HCT116 (cell line): ENCODE data around the gene KIF26A. TPM values are rescaled to one million over a fixed set of nuclear protein-coding genes. Genes with fewer than 3 reads are reported as not detected.

Source experiments
- ATAC-seq: fragments of 200-7000 bp; cut with Tn5 transposase; 2 replicates; pipeline ENCODE4 v1.9.1; 2020; ENCODE audit warnings: mild to moderate bottlenecking, moderate library complexity
- BruUV-seq: library from RNA; stranded (reverse); fragments of 400-500 nt; replicated peaks from 2 replicates; lab custom pipeline; 2021; lab: Mats Ljungman, UMichigan
- CTCF ChIA-PET: fragments of 300-600 bp; sonication (Branson Sonifier 250); formaldehyde crosslinking; loops from one replicate; lab custom pipeline; 2021; ENCODE audit warnings: antibody characterized with exemption; lab: Charles Lee
- POLR2A ChIA-PET: fragments of 300-600, 350-600 bp; sonication (Branson Sonifier 250); formaldehyde crosslinking; loops from one replicate; lab custom pipeline; 2021; ENCODE audit warnings: antibody characterized with exemption; lab: Charles Lee
- RAD21 ChIA-PET, 2 experiments: fragments of 300-600 bp; sonication (Branson Sonifier 250); formaldehyde crosslinking; loops; one replicate each; lab custom pipeline; 2023; ENCODE audit warnings: low total read pairs in 2 of 2; ENCODE audit not compliant: uncharacterized antibody in 2 of 2, unreplicated experiment in 2 of 2, low non-redundant PET in 1 of 2; lab: Charles Lee
- DNase-seq: peaks from one replicate; pipeline ENCODE4 v3.0.0-alpha.2; 2010; ENCODE audit warnings: low read depth, low spot score
- H2AFZ ChIP-seq: fragments of 200-600 bp; shearing (Covaris generic), sonication (generic); 2 replicates; pipeline ENCODE4 v1.6.1; 2017; ENCODE audit warnings: low read depth, mixed run types, mixed read lengths, antibody characterized with exemption, low read length; ENCODE audit not compliant: poor library complexity, severe bottlenecking
- H3K27ac ChIP-seq: 2 replicates; pipeline ENCODE4 v1.5.1; 2012; ENCODE audit warnings: low read depth, low read length
- H3K27me3 ChIP-seq: fragments of 200-600 bp; sonication (generic); 2 replicates; pipeline ENCODE4 v1.6.1; 2016; ENCODE audit warnings: mixed run types, low read length, mixed read lengths; ENCODE audit not compliant: insufficient read depth
- H3K36me3 ChIP-seq, 2 experiments: fragments of 200-500 bp in 1 of 2; fragments of 200-600 bp in 1 of 2; sonication (Bioruptor generic) in 1 of 2; sonication (generic) in 1 of 2; 2 replicates each; pipeline versions ENCODE4 v1.5.1 to v1.6.1; 2014 to 2016; ENCODE audit warnings: low read length in 2 of 2, inconsistent platforms in 1 of 2, mixed read lengths in 1 of 2, mixed run types in 1 of 2; ENCODE audit not compliant: insufficient read depth in 2 of 2, control insufficient read depth in 1 of 2
- H3K4me1 ChIP-seq, 2 experiments: fragments of 200-600 bp in 1 of 2; sonication (generic) in 1 of 2; 2 replicates each; pipeline versions ENCODE4 v1.5.1 to v1.6.1; 2012 to 2017; ENCODE audit warnings: low read length in 2 of 2, inconsistent platforms in 1 of 2, mild to moderate bottlenecking in 1 of 2, mixed read lengths in 1 of 2, mixed run types in 1 of 2, moderate library complexity in 1 of 2; ENCODE audit not compliant: insufficient read depth in 2 of 2, control insufficient read depth in 1 of 2
- H3K4me2 ChIP-seq: fragments of 200-600 bp; sonication (generic); 2 replicates; pipeline ENCODE4 v1.6.1; 2017; ENCODE audit warnings: mixed run types, low read length, mixed read lengths
- H3K4me3 ChIP-seq, 2 experiments: fragments of 200-600 bp in 1 of 2; sonication (generic) in 1 of 2; replicated peaks in 1 of 2; 2 replicates each; pipeline ENCODE4 v1.5.1; 2011 to 2016; ENCODE audit warnings: low read length in 2 of 2, control low read depth in 1 of 2, low read depth in 1 of 2, mild to moderate bottlenecking in 1 of 2, mixed read lengths in 1 of 2, mixed run types in 1 of 2
- H3K79me2 ChIP-seq: fragments of 200-600 bp; sonication (generic); 2 replicates; pipeline ENCODE4 v1.6.1; 2017; ENCODE audit warnings: mild to moderate bottlenecking, mixed run types, low read length, moderate library complexity, mixed read lengths; ENCODE audit not compliant: insufficient read depth
- H3K9ac ChIP-seq: fragments of 200-600 bp; sonication (generic); 2 replicates; pipeline ENCODE4 v1.6.1; 2016; ENCODE audit warnings: low read length, mixed read lengths
- H3K9me2 ChIP-seq: fragments of 200-600 bp; sonication (generic), shearing (Covaris generic); 2 replicates; pipeline ENCODE4 v1.6.1; 2017; ENCODE audit warnings: mixed run types, mild to moderate bottlenecking, moderate library complexity; ENCODE audit not compliant: insufficient read depth
- H3K9me3 ChIP-seq, 2 experiments: fragments of 200-500 bp in 1 of 2; fragments of 200-600 bp in 1 of 2; sonication (Bioruptor generic) in 1 of 2; sonication (generic) in 1 of 2; 2 replicates each; pipeline ENCODE4 v1.6.1; 2014 to 2017; ENCODE audit warnings: low read length in 2 of 2, mixed read lengths in 2 of 2, inconsistent platforms in 1 of 2, low read depth in 1 of 2, mild to moderate bottlenecking in 1 of 2, mixed run types in 1 of 2, moderate library complexity in 1 of 2; ENCODE audit not compliant: control insufficient read depth in 1 of 2, insufficient read depth in 1 of 2
- H4K20me1 ChIP-seq: fragments of 200-600 bp; sonication (generic), shearing (Covaris generic); 2 replicates; pipeline ENCODE4 v1.6.1; 2017; ENCODE audit warnings: mixed run types, mild to moderate bottlenecking, moderate library complexity; ENCODE audit not compliant: insufficient read depth
- ATF3 ChIP-seq: IDR thresholded peaks from 2 replicates; pipeline ENCODE4 v1.6.1; 2012
- CBX3 ChIP-seq: IDR thresholded peaks from 2 replicates; pipeline ENCODE4 v1.6.1; 2012; ENCODE audit warnings: low read depth
- EGR1 ChIP-seq: IDR thresholded peaks from 2 replicates; pipeline ENCODE4 v1.6.1; 2012; ENCODE audit warnings: low read depth
- EZH2 ChIP-seq: fragments of 200-600 bp; sonication (generic); IDR thresholded peaks from 2 replicates; pipeline ENCODE4 v1.6.1; 2017; ENCODE audit warnings: antibody characterized with exemption, mixed run types
- JUND ChIP-seq: IDR thresholded peaks from 2 replicates; pipeline ENCODE4 v1.6.1; 2012
- MAX ChIP-seq: IDR thresholded peaks from 2 replicates; pipeline ENCODE4 v1.6.1; 2012
- POLR2A ChIP-seq: IDR thresholded peaks from 2 replicates; pipeline ENCODE4 v1.7.0; 2011; ENCODE audit warnings: borderline replicate concordance; ENCODE audit not compliant: insufficient read depth, insufficient read length; ENCODE audit errors: extremely low read depth
- RAD21 ChIP-seq: IDR thresholded peaks from 2 replicates; pipeline ENCODE4 v1.6.1; 2012; ENCODE audit warnings: low read depth, mild to moderate bottlenecking
- SIN3A ChIP-seq: IDR thresholded peaks from 2 replicates; pipeline ENCODE4 v1.6.1; 2012; ENCODE audit warnings: low read depth
- YY1 ChIP-seq: IDR thresholded peaks from 2 replicates; pipeline ENCODE4 v1.6.1; 2011; ENCODE audit warnings: low read length, low read depth, moderate library complexity, mild to moderate bottlenecking; ENCODE audit not compliant: insufficient replicate concordance; ENCODE audit errors: extremely low read depth
- intact Hi-C: fragments of 100-400 bp; cut with micrococcal nuclease; formaldehyde crosslinking; loops from 2 replicates; pipeline ENCODE4 v1.10.0; 2022
- total RNA-seq: library from RNA; stranded (reverse); gene quantifications from one replicate; pipeline ENCODE4 v1.2.1, GENCODE V29; 2021; ENCODE audit not compliant: unreplicated experiment

Gene KIF26A
- total RNA-seq, 1 experiment from 2014 or later: 10.2 TPM

GRCh38 chr14:104217486-104218360 is 79.3 kb downstream of the KIF26A start:
- H3K27me3 ChIP-seq: no peaks in the 10 kb centered on the region
- no TSS peak for BruUV-seq
- H3K4me2 ChIP-seq: no peak overlapping the region

More at GRCh38 chr14:104217486-104218360, 79.3 kb downstream of the KIF26A start:
- no peak overlapping the region for H3K27ac ChIP-seq
- CTCF ChIA-PET: no interaction called here
- H2AFZ ChIP-seq: no peak overlapping the region
- no peak for TF ChIP-seq MAX
- TF ChIP-seq RAD21: no peak
- TF ChIP-seq EZH2: no peak
- no peak for TF ChIP-seq EGR1
- TF ChIP-seq YY1: no peak
- TF ChIP-seq CBX3: no peak
- no peak for TF ChIP-seq SIN3A
- TF ChIP-seq POLR2A: no peak
- TF ChIP-seq ATF3: no peak
- TF ChIP-seq JUND: no peak
- no peak for ATAC-seq
- RAD21 ChIA-PET: no interaction called here
- POLR2A ChIA-PET: no interaction called here
- no peak overlapping the region for H3K9ac ChIP-seq
- no peaks in the 10 kb centered on the region for H3K9me3 ChIP-seq
- H3K4me1 ChIP-seq: no peaks in the 10 kb centered on the region
- H3K4me3 ChIP-seq: no peak overlapping the region
- no peaks in the 10 kb centered on the region for H4K20me1 ChIP-seq
- H3K79me2 ChIP-seq: no peaks in the 10 kb centered on the region
- H3K9me2 ChIP-seq: no peaks in the 10 kb centered on the region
- no peaks in the 10 kb centered on the region for H3K36me3 ChIP-seq
- DNase-seq: no peak
- intact Hi-C loops: no loop called here
